HepG2 (cell line): ENCODE data around the gene ADAM15. TPM values are rescaled to one million over a fixed set of nuclear protein-coding genes. Genes with fewer than 3 reads are reported as not detected.

Experiments
- ADNP ChIP-seq: sonication (generic); formaldehyde crosslinking; IDR thresholded peaks from 2 replicates; pipeline ENCODE4 v1.4.0; 2020; ENCODE audit warnings: missing genetic modification reagents
- ATF6 ChIP-seq: sonication (generic); formaldehyde crosslinking; conservative IDR thresholded peaks from 2 replicates; pipeline ENCODE4 v1.4.0; 2020; ENCODE audit warnings: missing genetic modification reagents
- ATF7 ChIP-seq, 2 experiments: fragments of 450-650 bp in 1 of 2; sonication (generic) in 1 of 2; formaldehyde crosslinking in 1 of 2; IDR thresholded peaks; 2 replicates each; pipeline versions ENCODE4 v1.4.0 to v1.6.1; 2016 to 2020; ENCODE audit warnings: antibody characterized with exemption in 1 of 2, mild to moderate bottlenecking in 1 of 2, missing genetic modification reagents in 1 of 2
- HNF4A ChIP-seq: sonication (generic); formaldehyde crosslinking; IDR thresholded peaks from 2 replicates; pipeline ENCODE4 v1.4.0; 2020; ENCODE audit warnings: missing genetic modification reagents
- KLF6 ChIP-seq: IDR thresholded peaks from 2 replicates; pipeline ENCODE4 v1.8.0; 2016; ENCODE audit warnings: missing biosample characterization, missing genetic modification reagents
- SIX1 ChIP-seq: sonication (generic); formaldehyde crosslinking; IDR thresholded peaks from 2 replicates; pipeline ENCODE4 v1.4.0; 2020; ENCODE audit warnings: missing genetic modification reagents, borderline replicate concordance
- THRA ChIP-seq: sonication (generic); formaldehyde crosslinking; IDR thresholded peaks from 2 replicates; pipeline ENCODE4 v1.4.0; 2020; ENCODE audit warnings: missing genetic modification reagents, borderline replicate concordance
- ZBED4 ChIP-seq: sonication (generic); formaldehyde crosslinking; IDR thresholded peaks from 2 replicates; pipeline ENCODE4 v1.4.0; 2020; ENCODE audit warnings: missing genetic modification reagents, borderline replicate concordance
- ZFX ChIP-seq: sonication (generic); formaldehyde crosslinking; IDR thresholded peaks from 2 replicates; pipeline ENCODE4 v1.4.0; 2020; ENCODE audit warnings: mild to moderate bottlenecking, low read depth, missing genetic modification reagents, moderate library complexity
- ZFY ChIP-seq: sonication (generic); formaldehyde crosslinking; IDR thresholded peaks from 2 replicates; pipeline ENCODE4 v1.4.0; 2020; ENCODE audit warnings: missing genetic modification reagents
- ZKSCAN1 ChIP-seq: fragments of 150-350 bp; IDR thresholded peaks from 2 replicates; pipeline ENCODE4 v1.6.1; 2014; ENCODE audit warnings: low read length
- ZNF142 ChIP-seq: sonication (generic); formaldehyde crosslinking; IDR thresholded peaks from 2 replicates; pipeline ENCODE4 v1.4.0; 2020; ENCODE audit warnings: missing genetic modification reagents
- ZNF292 ChIP-seq: sonication (generic); formaldehyde crosslinking; IDR thresholded peaks from 2 replicates; pipeline ENCODE4 v1.8.1; 2022; ENCODE audit warnings: mild to moderate bottlenecking, low read depth, missing genetic modification reagents, borderline replicate concordance
- ZNF331 ChIP-seq: sonication (generic); formaldehyde crosslinking; IDR thresholded peaks from 2 replicates; pipeline ENCODE4 v1.4.0; 2020; ENCODE audit warnings: missing genetic modification reagents
- polyA plus RNA-seq, 8 experiments: library from polyadenylated mRNA; depleted of rRNA in 3 of 8; stranded (reverse) in 7 of 8; unstranded in 1 of 8; fragments of >200 nt; fragmentation: Illumina TruSeq in 4 of 8; extraction: Trizol in 4 of 8; gene quantifications; 2 replicates each; pipeline versions ENCODE4 v1.2.1 to v1.2.3, GENCODE V29; 2011 to 2016; ENCODE audit warnings: low read depth in 4 of 8, missing spikeins in 1 of 8, mixed read lengths in 1 of 8; ENCODE audit not compliant: insufficient read depth in 1 of 8
- total RNA-seq, 5 experiments: library from RNA; depleted of rRNA; stranded (reverse); fragments of >200 nt; fragmentation: Illumina TruSeq; extraction: Trizol; gene quantifications; 2 replicates each; pipeline ENCODE4 v1.2.3, GENCODE V29; 2016; ENCODE audit warnings: low read depth in 1 of 5

ADAM15 gene
- total and polyA plus RNA-seq, 2 of the 13 experiments (the other 11 are each of a cell fraction or from before 2014, with no cell fraction given), result 17.9 to 25.6 TPM

GRCh38 chr1:155048449-155049334 is 2.4 kb upstream of the ADAM15 start (continued):
- TF ChIP-seq ZNF331 (CRISPR knock-in tag) (peak; percentile 79), THRA (CRISPR knock-in tag) (peak; percentile 48; the same call in 1 of the 2 replicates), ADNP (no peak), ZBED4 (CRISPR knock-in tag) (0 out of 2 replicates have a peak, but pooled peaks have one; percentile 23), ATF6 (no peak), KLF6 (CRISPR knock-in tag) (0 out of 2 replicates have a peak, but pooled peaks have one; percentile 25), ZFY (CRISPR knock-in tag) (peak; percentile 14; the same call in 1 of the 2 replicates), HNF4A (CRISPR knock-in tag) (peak; percentile 58), SIX1 (CRISPR knock-in tag) (peak; percentile 42; the same call in 1 of the 2 replicates), ZNF292 (CRISPR knock-in tag) (0 out of 2 replicates have a peak, but pooled peaks have one; percentile 24), ZNF142 (no peak), ZFX (peak; percentile 48; the same call in 1 of the 2 replicates), ZKSCAN1 (no peak), ATF7 (IDR thresholded peaks at IDR 0.05) (peak; percentile 2; the same call in 1 of the 2 replicates), ATF7 (CRISPR knock-in tag; IDR thresholded peaks at IDR 0.05) (no peak)
